Activated CD4-positive, alpha-beta memory T cell treated with anti-CD3 and anti-CD28 coated beads for 36 hours (primary cell): ENCODE measurements around the gene SOX6. TPM values are rescaled to one million over a fixed set of nuclear protein-coding genes. Genes with fewer than 3 reads are reported as not detected.

Experiments
- CTCF ChIA-PET: fragments of 350-600 bp; sonication (Branson Sonifier 250); formaldehyde crosslinking; loops from one replicate; lab custom pipeline; 2021; ENCODE audit warnings: antibody characterized with exemption, inconsistent platforms; lab: Charles Lee
- POLR2A ChIA-PET: fragments of 350-600 bp; sonication (Branson Sonifier 250); formaldehyde crosslinking; loops from one replicate; lab custom pipeline; 2021; ENCODE audit warnings: antibody characterized with exemption; lab: Charles Lee
- DNase-seq: peaks from one replicate; pipeline ENCODE4 v3.0.0-alpha.2; 2020
- H3K27ac Mint-ChIP-seq: one replicate; pipeline ENCODE4 v1.8.0; 2021; ENCODE audit warnings: mixed read lengths
- H3K27me3 Mint-ChIP-seq: one replicate; pipeline ENCODE4 v1.8.0; 2021; ENCODE audit warnings: mixed read lengths
- H3K36me3 Mint-ChIP-seq: one replicate; pipeline ENCODE4 v1.8.0; 2021; ENCODE audit warnings: mixed read lengths
- H3K4me1 Mint-ChIP-seq: one replicate; pipeline ENCODE4 v1.8.0; 2021; ENCODE audit warnings: low read depth, mixed read lengths
- H3K4me3 Mint-ChIP-seq: one replicate; pipeline ENCODE4 v1.8.0; 2021; ENCODE audit warnings: mild to moderate bottlenecking, mixed read lengths
- H3K9me3 Mint-ChIP-seq: one replicate; pipeline ENCODE4 v1.8.0; 2021; ENCODE audit warnings: mixed read lengths
- intact Hi-C: fragments of 100-400 bp; cut with micrococcal nuclease; formaldehyde crosslinking; loops from one replicate; pipeline ENCODE4 v1.15.1; 2023
- total RNA-seq, 2 experiments: library from RNA; stranded (reverse); gene quantifications; one replicate each; pipeline ENCODE4 v1.2.3, GENCODE V29; 2021

The SOX6 gene
- total RNA-seq, 2 experiments from 2014 or later, result not detected

- H3K36me3 Mint-ChIP-seq, result no peaks in the 10 kb centered on the region
- no peaks in the 10 kb centered on the region for H3K27me3 Mint-ChIP-seq
- H3K4me3 Mint-ChIP-seq, result no peak overlapping the region
- ChIA-PET CTCF (interaction anchor here (0.7 kb wide), 1 partner anchor 278 kb away, joined by 3 read pairs; no protein-coding TSS in a partner anchor), POLR2A (no interaction called here)
- H3K4me1 Mint-ChIP-seq, result no peaks in the 10 kb centered on the region
- H3K27ac Mint-ChIP-seq, result no peak overlapping the region
- intact Hi-C loops, result no loop called here
- H3K9me3 Mint-ChIP-seq, result no peaks in the 10 kb centered on the region
- no peak for DNase-seq
These were observed 186.1 kb downstream of the SOX6 start for GRCh38 chr11:16169956-16170847.

- ChIA-PET CTCF (interaction anchor here (0.7 kb wide), 1 partner anchor 277 kb away, joined by 3 read pairs; no protein-coding TSS in a partner anchor), POLR2A (no interaction called here)
- H3K9me3 Mint-ChIP-seq, result no peaks in the 10 kb centered on the region
- no peak overlapping the region for H3K27ac Mint-ChIP-seq
- no peak for DNase-seq
- H3K4me3 Mint-ChIP-seq, result no peak overlapping the region
- H3K27me3 Mint-ChIP-seq, result no peaks in the 10 kb centered on the region
- no peaks in the 10 kb centered on the region for H3K4me1 Mint-ChIP-seq
- no peaks in the 10 kb centered on the region for H3K36me3 Mint-ChIP-seq
- intact Hi-C loops, result no loop called here
These were observed 186.8 kb downstream of the SOX6 start for GRCh38 chr11:16169541-16169940.

GRCh38 chr11:16167706-16168487 is 188.4 kb downstream of the SOX6 start:
- Mint-ChIP-seq H3K27me3 (no peaks in the 10 kb centered on the region), H3K9me3 (no peaks in the 10 kb centered on the region), H3K4me3 (no peak overlapping the region), H3K36me3 (no peaks in the 10 kb centered on the region), H3K4me1 (no peaks in the 10 kb centered on the region), H3K27ac (no peak overlapping the region)
- ChIA-PET CTCF (interaction anchor here (0.7 kb wide), 1 partner anchor 9 kb away, joined by 3 read pairs; no protein-coding TSS in a partner anchor), POLR2A (no interaction called here)
- intact Hi-C loops, result no loop called here
- no peak for DNase-seq

- Mint-ChIP-seq H3K4me1 (no peaks in the 10 kb centered on the region), H3K4me3 (no peak overlapping the region), H3K27ac (no peak overlapping the region), H3K9me3 (no peaks in the 10 kb centered on the region), H3K27me3 (no peaks in the 10 kb centered on the region), H3K36me3 (no peaks in the 10 kb centered on the region)
- intact Hi-C loops, result no loop called here
- DNase-seq, result no peak
- ChIA-PET POLR2A (no interaction called here), CTCF (no interaction called here)
These were observed 189.8 kb downstream of the SOX6 start for GRCh38 chr11:16166571-16166970.

- POLR2A ChIA-PET, result no interaction called here
- intact Hi-C loops, result no loop called here
- Mint-ChIP-seq H3K36me3 (no peaks in the 10 kb centered on the region), H3K9me3 (no peaks in the 10 kb centered on the region), H3K4me1 (no peaks in the 10 kb centered on the region), H3K4me3 (no peak overlapping the region), H3K27me3 (no peaks in the 10 kb centered on the region), H3K27ac (no peak overlapping the region)
- CTCF ChIA-PET, result no interaction called here
- no peak for DNase-seq
These were observed 196.2 kb downstream of the SOX6 start for GRCh38 chr11:16160146-16160545.

- Mint-ChIP-seq H3K4me3 (no peak overlapping the region), H3K4me1 (no peaks in the 10 kb centered on the region), H3K27me3 (no peaks in the 10 kb centered on the region), H3K27ac (no peak overlapping the region), H3K36me3 (no peaks in the 10 kb centered on the region), H3K9me3 (no peaks in the 10 kb centered on the region)
- ChIA-PET CTCF (no interaction called here), POLR2A (no interaction called here)
- no peak for DNase-seq
- intact Hi-C loops, result no loop called here
These were observed 197.8 kb downstream of the SOX6 start for GRCh38 chr11:16158426-16158994.

GRCh38 chr11:16157327-16157726 is 199.0 kb downstream of the SOX6 start:
- DNase-seq, result no peak
- H3K27ac Mint-ChIP-seq, result no peak overlapping the region
- intact Hi-C loops, result no loop called here
- POLR2A ChIA-PET, result no interaction called here
- H3K36me3 Mint-ChIP-seq, result no peaks in the 10 kb centered on the region
- CTCF ChIA-PET, result no interaction called here
- no peaks in the 10 kb centered on the region for H3K27me3 Mint-ChIP-seq
- no peaks in the 10 kb centered on the region for H3K4me1 Mint-ChIP-seq
- H3K9me3 Mint-ChIP-seq, result no peaks in the 10 kb centered on the region
- no peak overlapping the region for H3K4me3 Mint-ChIP-seq

GRCh38 chr11:16155448-16155847 is 200.9 kb downstream of the SOX6 start:
- no peak overlapping the region for H3K27ac Mint-ChIP-seq
- H3K9me3 Mint-ChIP-seq, result no peaks in the 10 kb centered on the region
- intact Hi-C loops, result no loop called here
- no peak overlapping the region for H3K4me3 Mint-ChIP-seq
- H3K27me3 Mint-ChIP-seq, result no peaks in the 10 kb centered on the region
- H3K36me3 Mint-ChIP-seq, result no peaks in the 10 kb centered on the region
- no peaks in the 10 kb centered on the region for H3K4me1 Mint-ChIP-seq
- ChIA-PET POLR2A (no interaction called here), CTCF (no interaction called here)
- no peak for DNase-seq

- H3K4me1 Mint-ChIP-seq, result no peaks in the 10 kb centered on the region
- intact Hi-C loops, result no loop called here
- DNase-seq, result no peak
These were observed 201.5 kb downstream of the SOX6 start for GRCh38 chr11:16154715-16155396.

GRCh38 chr11:16153951-16154350 is 202.4 kb downstream of the SOX6 start:
- DNase-seq, result no peak
- intact Hi-C loops, result no loop called here
- Mint-ChIP-seq H3K36me3 (no peaks in the 10 kb centered on the region), H3K27ac (no peak overlapping the region), H3K27me3 (no peaks in the 10 kb centered on the region), H3K9me3 (no peaks in the 10 kb centered on the region), H3K4me3 (no peak overlapping the region), H3K4me1 (no peaks in the 10 kb centered on the region)
- POLR2A ChIA-PET, result no interaction called here
- CTCF ChIA-PET, result no interaction called here

More at GRCh38 chr11:16154715-16155396, 201.5 kb downstream of the SOX6 start:
- H3K9me3 Mint-ChIP-seq, result no peaks in the 10 kb centered on the region
- H3K27me3 Mint-ChIP-seq, result no peaks in the 10 kb centered on the region
- H3K4me3 Mint-ChIP-seq, result no peak overlapping the region
- H3K36me3 Mint-ChIP-seq, result no peaks in the 10 kb centered on the region
- ChIA-PET CTCF (no interaction called here), POLR2A (no interaction called here)
- no peak overlapping the region for H3K27ac Mint-ChIP-seq

- Mint-ChIP-seq H3K4me3 (no peak overlapping the region), H3K27me3 (no peaks in the 10 kb centered on the region), H3K4me1 (no peaks in the 10 kb centered on the region), H3K36me3 (no peaks in the 10 kb centered on the region), H3K9me3 (peaks cover 8% of the 10 kb centered on the region), H3K27ac (no peak overlapping the region)
- ChIA-PET CTCF (no interaction called here), POLR2A (no interaction called here)
- intact Hi-C loops, result no loop called here
- no peak for DNase-seq
These were observed 205.2 kb downstream of the SOX6 start for GRCh38 chr11:16151138-16151537.

GRCh38 chr11:16149476-16149875 is 206.9 kb downstream of the SOX6 start:
- POLR2A ChIA-PET, result no interaction called here
- no peaks in the 10 kb centered on the region for H3K27me3 Mint-ChIP-seq
- H3K9me3 Mint-ChIP-seq, result peaks cover 8% of the 10 kb centered on the region
- H3K36me3 Mint-ChIP-seq, result no peaks in the 10 kb centered on the region
- intact Hi-C loops, result no loop called here
- H3K27ac Mint-ChIP-seq, result no peak overlapping the region
- no peaks in the 10 kb centered on the region for H3K4me1 Mint-ChIP-seq
- no peak for DNase-seq
- no peak overlapping the region for H3K4me3 Mint-ChIP-seq
- CTCF ChIA-PET, result interaction anchor here (0.6 kb wide), 1 partner anchor 53 kb away, joined by 3 read pairs; no protein-coding TSS in a partner anchor
